RWPE1 (cell line): Measurements from ENCODE around the gene HSD17B13.
A peak's percentile ranks its signal among the peaks of the same experiment; 100 is the strongest.
"Not testable (repeated sequence)": the region's sequence is repeated elsewhere in the genome, so short reads cannot be mapped to it uniquely, and the experiment has no call there.

Experiments
- CTCF ChIA-PET: fragments of 350-600 bp; sonication (Branson Sonifier 250); formaldehyde crosslinking; extraction: SDS; loops from one replicate; lab custom pipeline; 2021; lab: Yijun Ruan, JAX
- POLR2A ChIA-PET: fragments of 400-600 bp; formaldehyde crosslinking; extraction: SDS; loops from one replicate; lab custom pipeline; 2020; ENCODE audit warnings: antibody characterized with exemption; ENCODE audit not compliant: low non-redundant PET; lab: Yijun Ruan, JAX
- DNase-seq: peaks from one replicate; pipeline ENCODE4 v3.0.0; 2012; ENCODE audit warnings: low spot score
- H3K27ac ChIP-seq: fragments of 450-650 bp; 2 replicates; pipeline ENCODE4 v1.5.1; 2017
- CTCF ChIP-seq: fragments of 450-650 bp; conservative IDR thresholded peaks from 2 replicates; pipeline ENCODE4 v1.5.1; 2017; ENCODE audit warnings: low read depth, mild to moderate bottlenecking

Gene HSD17B13

DNA sequence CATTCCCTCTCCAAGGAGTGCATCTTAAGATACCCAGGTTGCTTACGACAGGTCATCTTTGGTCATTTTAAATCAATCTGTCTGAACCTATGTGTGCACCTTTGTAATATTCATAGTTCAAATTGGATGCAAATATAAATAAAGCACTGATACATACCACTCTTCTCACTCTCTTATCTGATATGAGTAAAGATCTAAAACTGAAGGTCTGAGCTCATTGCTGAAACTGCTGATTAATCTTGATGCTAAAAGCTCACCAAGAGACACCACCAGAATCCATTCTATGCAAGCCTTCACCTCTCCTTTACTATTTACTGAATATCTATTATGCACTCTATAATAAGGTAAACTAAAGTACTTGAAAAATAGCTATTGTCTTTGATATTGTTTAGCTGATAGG, 16.6 kb downstream of the HSD17B13 start:
- DNase-seq: no peak
- POLR2A ChIA-PET: no interaction called here
- CTCF ChIA-PET: no interaction called here
- no peak overlapping the region for H3K27ac ChIP-seq
- no peak for TF ChIP-seq CTCF

GRCh38 chr4:87305562-87305961, 17.1 kb downstream of the HSD17B13 start:
- no peak for DNase-seq
- ChIA-PET POLR2A (no interaction called here), CTCF (interaction anchor here (0.6 kb wide), 1 partner anchor 1402 kb away, joined by 3 read pairs; no protein-coding TSS in a partner anchor)
- no peak for TF ChIP-seq CTCF
- no peak overlapping the region for H3K27ac ChIP-seq

GRCh38 chr4:87304745-87305432, 17.8 kb downstream of the HSD17B13 start:
- peak; percentile 10 for DNase-seq

GRCh38 chr4:87299898-87300297, 22.8 kb downstream of the HSD17B13 start:
- H3K27ac ChIP-seq: no peak overlapping the region
- CTCF ChIA-PET: interaction anchor here (0.5 kb wide), 1 partner anchor 165 kb away, joined by 3 read pairs; no protein-coding TSS in a partner anchor
- DNase-seq: no peak
- POLR2A ChIA-PET: no interaction called here
- TF ChIP-seq CTCF: no peak

More at GRCh38 chr4:87304745-87305432, 17.8 kb downstream of the HSD17B13 start:
- H3K27ac ChIP-seq: no peak overlapping the region
- no peak for TF ChIP-seq CTCF
- POLR2A ChIA-PET: no interaction called here
- CTCF ChIA-PET: interaction anchor here (0.6 to 0.7 kb wide), 3 partner anchors 35 to 1402 kb away, joined by 3 read pairs; partner anchors contain the start of gene NUDT9

- CTCF ChIA-PET: no interaction called here
- DNase-seq: no peak
- POLR2A ChIA-PET: no interaction called here
- H3K27ac ChIP-seq: no peak overlapping the region
- TF ChIP-seq CTCF: no peak
Measured at GRCh38 chr4:87298362-87298761, 24.3 kb downstream of the HSD17B13 start.

GRCh38 chr4:87294911-87295310, 27.8 kb downstream of the HSD17B13 start:
- H3K27ac ChIP-seq, POLR2A ChIA-PET, DNase-seq: not testable (repeated sequence)
- CTCF ChIA-PET: interaction anchor here (0.6 kb wide), 1 partner anchor 65 kb away, joined by 3 read pairs; no protein-coding TSS in a partner anchor

- CTCF ChIA-PET, DNase-seq, H3K27ac ChIP-seq, POLR2A ChIA-PET: not testable (repeated sequence)
Measured at GRCh38 chr4:87293889-87294288, 28.8 kb downstream of the HSD17B13 start.
